NCI-H1930 (cell line): ENCODE data around the gene MICA.
A peak's percentile ranks its signal among the peaks of the same experiment; 100 is the strongest.
"Not testable (repeated sequence)": the region's sequence is repeated elsewhere in the genome, so short reads cannot be mapped to it uniquely, and the experiment has no call there.

Source experiments
- DNase-seq, 2 experiments: peaks; one replicate each; lab custom pipeline; 2025; lab: John Stamatoyannopoulos, UW

MICA gene

GRCh38 chr6:31414148-31414770 lies 10.9 kb downstream of the MICA start:
- DNase-seq: not testable (repeated sequence)

- no peak for DNase-seq
Observed at GRCh38 chr6:31414771-31415265, 11.4 kb downstream of the MICA start.

GRCh38 chr6:31416394-31417014 lies 13.1 kb downstream of the MICA start:
- DNase-seq: no peak

DNA sequence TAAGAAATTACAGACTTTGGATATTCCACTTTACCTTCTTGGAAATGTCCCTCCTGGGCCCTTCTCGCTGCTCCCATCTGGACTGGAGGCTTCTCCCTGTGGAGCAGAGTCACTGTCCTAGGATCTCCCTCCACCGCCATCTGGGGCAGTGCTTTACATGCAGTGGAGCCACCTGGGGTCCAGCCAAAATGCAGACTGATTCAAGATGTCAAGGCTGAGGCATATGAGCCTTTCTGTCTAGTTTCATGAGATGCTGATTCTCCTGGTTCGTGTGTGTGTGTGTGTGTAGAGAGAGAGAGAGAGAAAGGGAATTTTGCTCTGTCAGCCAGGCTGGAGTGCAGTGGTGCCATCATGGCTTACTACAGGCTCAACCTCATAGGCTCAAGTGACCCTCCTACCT lies 14.9 kb downstream of the MICA start:
- DNase-seq: no peak

- no peak for DNase-seq
Observed at GRCh38 chr6:31419842-31420241, 16.4 kb downstream of the MICA start.

DNA sequence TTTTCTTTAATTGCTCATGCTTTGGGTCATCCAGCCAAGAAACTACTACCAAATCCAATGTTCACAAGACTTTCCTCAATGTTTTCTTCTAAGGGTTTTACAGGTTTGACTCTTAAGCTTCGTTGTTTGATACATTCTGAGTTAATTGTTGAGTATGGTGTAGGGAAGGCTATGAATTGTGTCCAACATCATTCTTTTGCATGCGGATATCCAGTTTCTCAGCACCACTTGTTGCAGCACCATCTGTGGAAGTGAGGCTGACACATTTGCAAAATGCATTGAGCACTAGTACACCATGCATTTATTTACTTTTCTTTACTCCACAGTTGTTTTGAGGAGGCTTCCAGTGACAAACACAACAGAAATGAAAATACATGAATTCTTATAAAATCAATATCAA lies 17.2 kb downstream of the MICA start:
- no peak for DNase-seq

GRCh38 chr6:31422587-31422986 lies 19.2 kb downstream of the MICA start:
- no peak for DNase-seq

- no peak for DNase-seq
Observed at GRCh38 chr6:31423550-31423949, 20.2 kb downstream of the MICA start.

GRCh38 chr6:31426395-31427354 lies 23.3 kb downstream of the MICA start:
- DNase-seq: no peak

- no peak for DNase-seq
Observed at GRCh38 chr6:31430449-31430848, 27.1 kb downstream of the MICA start.

DNA sequence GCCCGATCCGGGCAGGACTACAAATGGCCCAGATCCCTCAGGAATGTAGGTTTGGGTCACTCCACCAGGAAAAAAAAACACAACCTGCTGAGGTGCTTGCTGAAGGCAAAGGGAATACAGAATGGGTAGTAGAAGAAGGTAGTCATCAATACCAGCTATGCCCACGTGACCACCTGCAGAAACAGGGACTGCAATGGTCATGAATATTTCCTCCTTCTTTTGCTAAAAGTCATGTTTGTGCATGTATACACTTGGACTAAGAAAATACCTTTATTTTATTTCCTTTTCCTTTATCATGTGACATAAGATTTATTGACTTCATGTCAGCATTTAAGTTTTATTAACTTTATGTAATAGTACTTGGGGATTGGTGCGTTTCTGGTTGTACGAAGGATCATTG lies 31.7 kb downstream of the MICA start:
- DNase-seq: not testable (repeated sequence)

DNA sequence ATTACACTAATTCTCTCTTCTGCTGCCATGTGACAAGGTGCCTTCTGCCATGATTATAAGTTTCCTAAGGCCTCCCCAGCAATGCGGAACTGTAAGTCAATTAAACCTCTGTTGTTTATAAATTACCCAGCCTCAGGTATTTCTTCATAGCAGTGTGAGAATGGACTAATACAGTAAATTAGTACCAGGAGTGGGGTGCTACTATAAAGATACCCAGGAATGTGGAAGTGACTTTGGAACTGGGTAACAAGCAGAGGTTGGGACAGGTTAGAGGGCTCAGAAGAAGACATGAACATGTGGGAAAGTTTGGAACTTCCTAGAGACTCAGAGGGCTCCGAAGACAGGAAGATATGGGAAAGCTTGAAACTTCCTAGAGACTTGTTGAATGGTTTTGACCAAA lies 34.8 kb downstream of the MICA start:
- no peak for DNase-seq

DNA sequence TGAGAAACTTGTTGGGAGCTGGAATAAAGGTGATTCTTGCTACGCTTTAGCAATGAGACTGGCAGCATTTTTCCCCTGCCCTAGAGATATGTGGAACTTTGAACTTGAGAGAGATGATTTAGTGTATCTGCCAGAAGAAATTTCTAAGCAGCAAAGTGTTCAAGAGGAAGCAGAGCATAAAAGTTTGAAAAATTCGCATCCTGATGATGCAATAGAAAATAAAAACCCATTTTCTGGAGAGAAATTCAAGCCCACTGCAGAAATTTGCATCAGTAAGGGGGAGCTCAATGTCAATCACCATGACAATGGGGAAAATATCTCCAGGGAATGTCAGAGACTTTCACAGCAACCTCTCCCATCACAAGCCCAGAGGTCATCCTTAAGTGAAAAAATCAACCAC lies 35.3 kb downstream of the MICA start:
- no peak for DNase-seq

- DNase-seq: peak; percentile 39 to 73
Observed at GRCh38 chr6:31441365-31442267, 38.2 kb downstream of the MICA start.

DNA sequence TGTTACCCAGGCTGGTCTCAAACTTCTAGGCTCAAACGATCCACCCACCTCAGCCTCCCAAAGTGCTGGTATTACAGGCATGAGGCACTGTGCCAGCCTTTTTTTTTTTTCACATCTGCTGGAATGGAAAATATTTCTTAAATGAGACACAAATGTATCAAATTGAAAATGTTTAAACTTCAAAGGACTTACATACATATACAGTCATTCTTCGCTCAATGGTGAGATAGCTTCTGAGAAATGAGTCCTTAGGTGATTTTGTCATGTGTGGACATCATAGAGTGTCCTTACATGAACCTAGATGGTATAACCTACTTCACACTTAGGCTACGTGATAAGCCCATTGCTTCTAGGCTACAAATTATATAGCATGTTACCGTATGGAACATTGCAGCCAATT lies 43.1 kb downstream of the MICA start:
- DNase-seq: no peak

DNA sequence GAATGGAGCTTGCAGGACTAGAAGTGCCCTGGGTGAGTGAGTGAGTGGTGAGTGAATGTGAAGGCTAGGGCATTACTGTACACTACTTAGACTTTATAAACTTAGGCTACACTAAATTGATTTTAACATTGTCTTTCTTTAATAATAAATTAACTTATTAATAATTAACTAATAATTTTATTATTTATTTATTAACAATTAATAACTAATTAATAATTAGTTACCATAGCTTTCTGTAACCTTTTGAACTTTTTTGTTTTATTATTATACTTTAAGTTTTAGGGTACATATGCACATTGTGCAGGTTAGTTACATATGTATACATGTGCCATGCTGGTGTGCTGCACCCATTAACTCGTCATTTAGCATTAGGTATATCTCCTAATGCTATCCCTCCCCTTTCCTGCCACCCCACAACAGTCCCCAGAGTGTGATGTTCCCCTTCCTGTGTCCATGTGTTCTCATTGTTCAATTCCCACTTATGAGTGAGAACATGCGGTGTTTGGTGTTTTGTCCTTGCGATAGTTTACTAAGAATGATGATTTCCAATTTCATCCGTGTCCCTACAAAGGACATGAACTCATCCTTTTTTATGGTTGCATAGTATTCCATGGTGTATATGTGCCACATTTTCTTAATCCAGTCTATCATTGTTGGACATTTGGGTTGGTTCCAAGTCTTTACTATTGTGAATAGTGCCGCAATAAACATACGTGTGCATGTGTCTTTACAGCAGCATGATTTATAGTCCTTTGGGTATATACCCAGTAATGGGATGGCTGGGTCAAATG lies 43.8 kb downstream of the MICA start:
- not testable (repeated sequence) for DNase-seq

- no peak for DNase-seq
Observed at GRCh38 chr6:31450751-31451150, 47.4 kb downstream of the MICA start.

GRCh38 chr6:31452859-31453258 lies 49.5 kb downstream of the MICA start:
- no peak for DNase-seq

DNA sequence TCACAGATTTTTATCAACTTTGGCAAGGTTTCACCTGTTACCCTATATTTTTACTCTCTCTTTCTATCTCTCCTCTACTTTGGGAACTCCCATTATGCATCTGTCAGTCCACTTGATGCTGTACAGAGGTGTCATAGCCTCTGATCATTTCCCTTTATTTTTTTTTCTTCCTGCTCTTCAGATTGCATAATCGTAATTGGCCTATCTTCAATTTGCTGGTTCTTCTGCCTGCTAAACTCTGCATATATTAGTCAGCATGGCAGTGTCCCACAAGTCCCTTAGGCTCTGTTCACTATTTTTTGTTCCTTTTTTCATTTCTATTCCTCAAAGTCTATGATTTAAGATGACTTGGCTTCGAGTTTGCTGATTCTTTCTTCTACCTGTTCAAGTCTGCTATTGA lies 49.9 kb downstream of the MICA start:
- DNase-seq: no peak

GRCh38 chr6:31459864-31460263 lies 56.5 kb downstream of the MICA start:
- DNase-seq: not testable (repeated sequence)
